HepG2 (cell line): ENCODE data around the gene MARCHF5. TPM values are rescaled to one million over a fixed set of nuclear protein-coding genes. Genes with fewer than 3 reads are reported as not detected.

Experiments
- CHD4 ChIP-seq: fragments of 200-600 bp; sonication (generic); IDR thresholded peaks from 2 replicates; pipeline ENCODE4 v1.7.0; 2017; ENCODE audit warnings: mild to moderate bottlenecking, low read length, borderline replicate concordance
- DPF2 ChIP-seq: sonication (generic); formaldehyde crosslinking; IDR thresholded peaks from 2 replicates; pipeline ENCODE4 v1.4.0; 2020; ENCODE audit warnings: mild to moderate bottlenecking, low read depth, missing genetic modification reagents, borderline replicate concordance
- FOXP1 ChIP-seq, 2 experiments: fragments of 450-650 bp in 1 of 2; IDR thresholded peaks; 2 replicates each; pipeline ENCODE4 v1.6.1; 2017 to 2018; ENCODE audit warnings: antibody characterized with exemption in 1 of 2
- HNF4G ChIP-seq, 2 experiments: sonication (generic) in 1 of 2; formaldehyde crosslinking in 1 of 2; IDR thresholded peaks; 2 replicates each; pipeline versions ENCODE4 v1.4.0 to v1.6.1; 2011 to 2020; ENCODE audit warnings: borderline replicate concordance in 2 of 2, low read depth in 2 of 2, mild to moderate bottlenecking in 2 of 2, low read length in 1 of 2, missing genetic modification reagents in 1 of 2, moderate library complexity in 1 of 2
- KLF9 ChIP-seq: IDR thresholded peaks from 2 replicates; pipeline ENCODE4 v1.6.1; 2016; ENCODE audit warnings: low read depth
- MAX ChIP-seq: IDR thresholded peaks from 2 replicates; pipeline ENCODE4 v1.6.1; 2012; ENCODE audit warnings: inconsistent platforms
- MXD4 ChIP-seq: IDR thresholded peaks from 2 replicates; pipeline ENCODE4 v1.6.1; 2016; ENCODE audit warnings: mild to moderate bottlenecking, missing biosample characterization, missing genetic modification reagents
- PATZ1 ChIP-seq: sonication (generic); formaldehyde crosslinking; IDR thresholded peaks from 2 replicates; pipeline ENCODE4 v1.4.0; 2020; ENCODE audit warnings: missing genetic modification reagents
- PAWR ChIP-seq: sonication (generic); formaldehyde crosslinking; IDR thresholded peaks from 2 replicates; pipeline ENCODE4 v1.4.0; 2020; ENCODE audit warnings: missing genetic modification reagents, mild to moderate bottlenecking, borderline replicate concordance
- RAD21 ChIP-seq: fragments of 450-650 bp; formaldehyde crosslinking; IDR thresholded peaks from 2 replicates; pipeline ENCODE4 v1.5.0; 2020; ENCODE audit warnings: mild to moderate bottlenecking
- RXRB ChIP-seq: IDR thresholded peaks from 2 replicates; pipeline ENCODE4 v1.6.1; 2016; ENCODE audit warnings: borderline replicate concordance, missing genetic modification reagents, missing compliant biosample characterization
- ZBTB20 ChIP-seq: sonication (generic); formaldehyde crosslinking; IDR thresholded peaks from 2 replicates; pipeline ENCODE4 v1.8.1; 2023; ENCODE audit warnings: missing genetic modification reagents, low read depth, mild to moderate bottlenecking, borderline replicate concordance
- ZBTB38 ChIP-seq: sonication (generic); formaldehyde crosslinking; IDR thresholded peaks from 2 replicates; pipeline ENCODE4 v1.5.1; 2020; ENCODE audit warnings: mild to moderate bottlenecking, missing genetic modification reagents
- ZNF138 ChIP-seq: sonication (generic); formaldehyde crosslinking; IDR thresholded peaks from 2 replicates; pipeline ENCODE4 v1.5.0; 2020; ENCODE audit warnings: mild to moderate bottlenecking, low read depth, missing genetic modification reagents
- ZNF430 ChIP-seq: sonication (generic); formaldehyde crosslinking; IDR thresholded peaks from 2 replicates; pipeline ENCODE4 v1.9.0; 2021; ENCODE audit warnings: mild to moderate bottlenecking, missing genetic modification reagents
- ZNF431 ChIP-seq: sonication (generic); formaldehyde crosslinking; IDR thresholded peaks from 2 replicates; pipeline ENCODE4 v1.9.0; 2022; ENCODE audit warnings: missing genetic modification reagents, low read depth, mild to moderate bottlenecking, borderline replicate concordance
- ZNF446 ChIP-seq: sonication (generic); formaldehyde crosslinking; IDR thresholded peaks from 2 replicates; pipeline ENCODE4 v1.5.0; 2020; ENCODE audit warnings: mild to moderate bottlenecking, missing genetic modification reagents
- ZNF543 ChIP-seq: sonication (generic); formaldehyde crosslinking; IDR thresholded peaks from 2 replicates; pipeline ENCODE4 v1.4.0; 2020; ENCODE audit warnings: mild to moderate bottlenecking, missing genetic modification reagents
- ZNF557 ChIP-seq: sonication (generic); formaldehyde crosslinking; IDR thresholded peaks from 2 replicates; pipeline ENCODE4 v1.4.0; 2020; ENCODE audit warnings: missing genetic modification reagents
- ZNF572 ChIP-seq: sonication (generic); formaldehyde crosslinking; IDR thresholded peaks from 2 replicates; pipeline ENCODE4 v1.5.1; 2020; ENCODE audit warnings: mild to moderate bottlenecking, missing genetic modification reagents
- ZNF629 ChIP-seq: sonication (generic); formaldehyde crosslinking; conservative IDR thresholded peaks from 2 replicates; pipeline ENCODE4 v1.5.0; 2020; ENCODE audit warnings: missing genetic modification reagents
- ZNF674 ChIP-seq: sonication (generic); formaldehyde crosslinking; IDR thresholded peaks from 2 replicates; pipeline ENCODE4 v1.5.0; 2020; ENCODE audit warnings: low read depth, mild to moderate bottlenecking, missing genetic modification reagents
- ZNF768 ChIP-seq: sonication (generic); formaldehyde crosslinking; IDR thresholded peaks from 2 replicates; pipeline ENCODE4 v1.4.0; 2020; ENCODE audit warnings: missing genetic modification reagents
- ZNF773 ChIP-seq: sonication (generic); formaldehyde crosslinking; IDR thresholded peaks from 2 replicates; pipeline ENCODE4 v1.4.0; 2020; ENCODE audit warnings: missing genetic modification reagents, borderline replicate concordance
- ZSCAN25 ChIP-seq: sonication (generic); formaldehyde crosslinking; IDR thresholded peaks from 2 replicates; pipeline ENCODE4 v1.8.0; 2022; ENCODE audit warnings: mild to moderate bottlenecking, missing genetic modification reagents
- polyA plus RNA-seq, 8 experiments: library from polyadenylated mRNA; depleted of rRNA in 3 of 8; stranded (reverse) in 7 of 8; unstranded in 1 of 8; fragments of >200 nt; fragmentation: Illumina TruSeq in 4 of 8; extraction: Trizol in 4 of 8; gene quantifications; 2 replicates each; pipeline versions ENCODE4 v1.2.1 to v1.2.3, GENCODE V29; 2011 to 2016; ENCODE audit warnings: low read depth in 4 of 8, missing spikeins in 1 of 8, mixed read lengths in 1 of 8; ENCODE audit not compliant: insufficient read depth in 1 of 8
- total RNA-seq, 5 experiments: library from RNA; depleted of rRNA; stranded (reverse); fragments of >200 nt; fragmentation: Illumina TruSeq; extraction: Trizol; gene quantifications; 2 replicates each; pipeline ENCODE4 v1.2.3, GENCODE V29; 2016; ENCODE audit warnings: low read depth in 1 of 5
- TF ChIP-seq, protein P1 (sequence below): sonication (generic); formaldehyde crosslinking; IDR thresholded peaks from 2 replicates; pipeline ENCODE4 v1.4.0; 2020; ENCODE audit warnings: mild to moderate bottlenecking, missing genetic modification reagents
- TF ChIP-seq, protein P2 (sequence below): sonication (generic); IDR thresholded peaks from 2 replicates; pipeline ENCODE4 v1.6.1; 2016; ENCODE audit warnings: low read depth, borderline replicate concordance

The MARCHF5 gene
- total and polyA plus RNA-seq, 2 of the 13 experiments (the other 11 are each of a cell fraction or from before 2014, with no cell fraction given), result 19.4 to 21.0 TPM

DNA sequence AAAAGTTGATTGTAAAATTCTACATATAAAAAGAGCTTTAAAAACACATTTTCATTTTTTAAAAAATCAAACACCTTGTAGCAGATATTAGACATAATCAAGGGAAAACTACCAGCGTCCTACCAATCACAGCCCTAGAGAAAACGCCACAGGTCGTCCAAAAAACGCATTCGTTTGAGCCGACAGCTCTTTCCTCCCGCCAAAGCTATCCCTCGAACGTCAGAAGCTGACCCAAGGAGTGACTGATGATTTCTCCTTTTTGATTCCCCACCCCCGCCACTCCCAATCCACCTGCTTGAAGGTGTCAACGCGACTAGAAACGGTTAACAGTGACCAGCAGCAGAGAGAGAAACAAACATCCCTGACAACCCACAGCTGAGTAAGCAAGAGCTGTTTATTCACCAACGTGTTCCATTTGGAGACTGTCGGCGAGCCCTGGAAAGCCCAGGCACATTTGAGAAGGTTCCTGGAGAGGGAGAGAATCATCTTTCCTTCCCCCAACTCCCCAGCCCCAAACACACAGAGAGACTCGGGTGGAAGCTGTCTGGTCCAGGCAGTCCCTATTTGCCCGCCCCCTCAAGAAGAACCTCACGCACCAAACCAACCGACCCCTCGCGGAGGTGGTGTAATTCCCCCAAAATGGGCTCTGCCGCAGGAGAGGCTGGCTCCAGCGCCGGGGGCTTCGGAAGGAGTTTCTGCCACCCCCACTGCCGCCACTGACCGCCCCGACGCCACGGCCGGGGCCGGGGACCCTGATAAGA, 711 bp upstream of the MARCHF5 start (continued):
- no peak for TF ChIP-seq HNF4G (IDR thresholded peaks at IDR 0.05; ENCODE audit: borderline replicate concordance, low read depth, low read length)
- TF ChIP-seq HNF4G (CRISPR knock-in tag; IDR thresholded peaks at IDR 0.05; ENCODE audit: borderline replicate concordance, low read depth), result 0 out of 2 replicates have a peak, but pooled peaks have one; percentile 38
- TF ChIP-seq ZNF572 (CRISPR knock-in tag), result 0 out of 2 replicates have a peak, but pooled peaks have one; percentile 45
- TF ChIP-seq ZSCAN25, result no peak
- TF ChIP-seq ZNF674 (CRISPR knock-in tag), result no peak
- TF ChIP-seq, protein P1, sequence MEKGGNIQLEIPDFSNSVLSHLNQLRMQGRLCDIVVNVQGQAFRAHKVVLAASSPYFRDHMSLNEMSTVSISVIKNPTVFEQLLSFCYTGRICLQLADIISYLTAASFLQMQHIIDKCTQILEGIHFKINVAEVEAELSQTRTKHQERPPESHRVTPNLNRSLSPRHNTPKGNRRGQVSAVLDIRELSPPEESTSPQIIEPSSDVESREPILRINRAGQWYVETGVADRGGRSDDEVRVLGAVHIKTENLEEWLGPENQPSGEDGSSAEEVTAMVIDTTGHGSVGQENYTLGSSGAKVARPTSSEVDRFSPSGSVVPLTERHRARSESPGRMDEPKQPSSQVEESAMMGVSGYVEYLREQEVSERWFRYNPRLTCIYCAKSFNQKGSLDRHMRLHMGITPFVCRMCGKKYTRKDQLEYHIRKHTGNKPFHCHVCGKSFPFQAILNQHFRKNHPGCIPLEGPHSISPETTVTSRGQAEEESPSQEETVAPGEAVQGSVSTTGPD, result no peak
- TF ChIP-seq ZNF430, result no peak
- TF ChIP-seq, protein P2, sequence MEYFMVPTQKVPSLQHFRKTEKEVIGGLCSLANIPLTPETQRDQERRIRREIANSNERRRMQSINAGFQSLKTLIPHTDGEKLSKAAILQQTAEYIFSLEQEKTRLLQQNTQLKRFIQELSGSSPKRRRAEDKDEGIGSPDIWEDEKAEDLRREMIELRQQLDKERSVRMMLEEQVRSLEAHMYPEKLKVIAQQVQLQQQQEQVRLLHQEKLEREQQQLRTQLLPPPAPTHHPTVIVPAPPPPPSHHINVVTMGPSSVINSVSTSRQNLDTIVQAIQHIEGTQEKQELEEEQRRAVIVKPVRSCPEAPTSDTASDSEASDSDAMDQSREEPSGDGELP, result peak; percentile 94
- TF ChIP-seq ZNF773 (CRISPR knock-in tag), result no peak
- TF ChIP-seq ZNF768 (CRISPR knock-in tag), result no peak
- TF ChIP-seq MAX, result peak; percentile 42; the same call in 1 of the 2 replicates
- no peak for TF ChIP-seq PAWR (CRISPR knock-in tag)
- no peak for TF ChIP-seq ZNF629 (CRISPR knock-in tag)
- TF ChIP-seq ZBTB20 (CRISPR knock-in tag), result no peak
- TF ChIP-seq ZBTB38 (CRISPR knock-in tag), result no peak
- no peak for TF ChIP-seq ZNF557
- TF ChIP-seq KLF9 (CRISPR knock-in tag), result no peak
- 0 out of 2 replicates have a peak, but pooled peaks have one; percentile 1 for TF ChIP-seq RXRB (CRISPR knock-in tag)
- TF ChIP-seq FOXP1 (IDR thresholded peaks at IDR 0.05), result no peak
- TF ChIP-seq FOXP1 (CRISPR knock-in tag; IDR thresholded peaks at IDR 0.05), result 0 out of 2 replicates have a peak, but pooled peaks have one; percentile 8
- no peak for TF ChIP-seq RAD21 (CRISPR knock-in tag)
- TF ChIP-seq ZNF431 (CRISPR knock-in tag), result no peak
- TF ChIP-seq PATZ1 (CRISPR knock-in tag), result 0 out of 2 replicates have a peak, but pooled peaks have one; percentile 46
- no peak for TF ChIP-seq MXD4 (CRISPR knock-in tag)
- no peak for TF ChIP-seq DPF2 (CRISPR knock-in tag)
- no peak for TF ChIP-seq ZNF138 (CRISPR knock-in tag)
- no peak for TF ChIP-seq CHD4
- TF ChIP-seq ZNF446 (CRISPR knock-in tag), result no peak
- TF ChIP-seq ZNF543 (CRISPR knock-in tag), result no peak
